Fibroblast of pulmonary artery (primary cell): ENCODE data around the gene UBE2QL1.

Experiments
- DNase-seq: peaks from one replicate; pipeline ENCODE4 v3.0.0-alpha.2; 2010; ENCODE audit warnings: low read depth
- H3K4me3 ChIP-seq: replicated peaks from 2 replicates; pipeline ENCODE4 v1.5.1; 2011; ENCODE audit warnings: low read depth, mild to moderate bottlenecking, control low read depth, low read length, moderate library complexity
- CTCF ChIP-seq: IDR thresholded peaks from 2 replicates; pipeline ENCODE4 v1.5.1; 2011; ENCODE audit warnings: mild to moderate bottlenecking, control low read depth, low read length, inconsistent platforms; ENCODE audit errors: missing control alignments

The UBE2QL1 gene

GRCh38 chr5:6468104-6468503 lies 19.4 kb downstream of the UBE2QL1 start:
- no peak for TF ChIP-seq CTCF
- no peak for DNase-seq
- no peak overlapping the region for H3K4me3 ChIP-seq

DNA sequence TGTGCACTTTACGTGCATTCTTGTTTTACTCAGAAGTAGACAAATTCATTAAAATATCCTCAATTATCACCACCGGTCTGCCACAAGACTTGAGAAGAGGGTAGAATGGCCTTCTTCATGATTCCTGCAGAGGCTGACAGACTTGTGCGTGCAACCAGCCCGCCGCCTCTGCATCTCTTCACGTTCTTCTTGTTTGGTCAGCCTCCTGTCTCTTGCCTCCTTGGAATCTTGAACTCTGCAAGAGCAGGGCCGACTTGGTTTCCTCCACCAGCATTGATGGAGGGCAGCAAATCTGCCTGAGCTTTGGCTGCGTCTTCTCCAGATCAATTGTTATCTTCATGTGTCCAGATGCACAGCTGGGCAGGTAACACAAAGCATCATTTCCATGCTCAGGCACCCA lies 20.2 kb downstream of the UBE2QL1 start:
- H3K4me3 ChIP-seq = no peak overlapping the region
- no peak for TF ChIP-seq CTCF
- no peak for DNase-seq

DNA sequence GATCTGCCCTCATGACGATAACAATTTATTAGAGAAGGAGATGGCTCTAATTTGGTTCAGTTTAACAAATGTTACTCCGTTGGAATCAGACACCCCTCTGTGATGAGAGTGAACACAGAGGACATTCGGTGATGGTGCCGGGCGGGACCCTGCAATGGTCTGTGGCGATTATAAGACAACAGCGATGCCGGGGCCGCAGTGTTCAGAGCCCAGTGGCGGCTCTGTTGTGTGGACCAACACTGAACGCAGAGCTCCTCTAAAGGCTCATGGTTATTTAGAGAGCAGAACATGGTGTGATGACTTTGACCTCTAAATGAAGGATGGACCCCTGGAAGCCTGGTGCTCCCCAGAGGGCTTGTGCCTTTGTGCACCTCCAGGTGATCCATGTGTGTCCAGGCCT lies 21.2 kb downstream of the UBE2QL1 start:
- H3K4me3 ChIP-seq = no peak overlapping the region
- DNase-seq = no peak
- no peak for TF ChIP-seq CTCF

DNA sequence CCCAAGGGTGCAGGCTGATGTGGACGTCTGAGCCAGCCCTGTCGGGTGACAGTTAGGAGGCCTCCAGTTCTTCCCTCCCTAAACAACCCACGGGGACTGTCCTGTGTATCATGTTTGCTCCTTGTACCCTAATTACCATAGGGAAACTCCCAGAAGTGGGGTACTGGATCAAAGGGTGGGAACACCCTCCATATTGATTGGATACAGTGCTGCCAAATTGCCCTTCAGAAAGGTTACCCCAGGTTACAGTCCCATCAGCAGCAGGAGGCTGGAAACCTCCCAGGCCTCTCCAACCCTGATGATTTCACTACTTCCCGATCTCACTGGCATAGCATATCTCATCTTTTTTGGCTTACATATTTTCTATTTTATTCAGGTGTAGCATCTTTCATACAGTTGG lies 22.0 kb downstream of the UBE2QL1 start:
- DNase-seq = no peak
- H3K4me3 ChIP-seq = no peak overlapping the region
- TF ChIP-seq CTCF = no peak

- no peak for TF ChIP-seq CTCF
- DNase-seq = no peak
- H3K4me3 ChIP-seq = no peak overlapping the region
Observed at GRCh38 chr5:6471252-6471651, 22.6 kb downstream of the UBE2QL1 start.

DNA sequence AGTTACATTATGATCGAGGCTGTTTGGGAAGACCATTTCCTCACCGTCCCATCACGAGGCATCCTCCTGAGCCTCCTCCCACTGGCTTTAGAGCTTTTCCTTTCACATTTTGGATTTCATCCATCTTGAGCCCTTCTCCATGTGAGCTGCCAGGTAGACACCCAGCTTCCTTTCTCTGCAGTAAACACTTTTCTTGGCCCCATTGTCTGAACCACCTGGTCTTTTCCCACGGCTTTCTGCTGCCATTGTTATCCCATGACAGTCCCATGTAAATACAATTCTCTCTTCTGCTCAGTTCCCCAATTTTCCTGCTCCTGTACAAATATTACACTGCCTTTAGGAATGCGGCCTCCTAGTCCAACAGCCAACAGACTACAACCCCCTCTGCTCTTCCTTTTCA lies 24.1 kb downstream of the UBE2QL1 start:
- TF ChIP-seq CTCF = no peak
- H3K4me3 ChIP-seq = no peak overlapping the region
- DNase-seq = no peak

- no peak overlapping the region for H3K4me3 ChIP-seq
- no peak for DNase-seq
- TF ChIP-seq CTCF = no peak
Observed at GRCh38 chr5:6473284-6473683, 24.6 kb downstream of the UBE2QL1 start.
